ENCODE measurements around the gene ANKZF1.

The ANKZF1 gene

GRCh38 chr2:219207884-219208740 lies 21.5 kb upstream of the ANKZF1 start:
- peak; percentile 34 for DNase-seq

DNA sequence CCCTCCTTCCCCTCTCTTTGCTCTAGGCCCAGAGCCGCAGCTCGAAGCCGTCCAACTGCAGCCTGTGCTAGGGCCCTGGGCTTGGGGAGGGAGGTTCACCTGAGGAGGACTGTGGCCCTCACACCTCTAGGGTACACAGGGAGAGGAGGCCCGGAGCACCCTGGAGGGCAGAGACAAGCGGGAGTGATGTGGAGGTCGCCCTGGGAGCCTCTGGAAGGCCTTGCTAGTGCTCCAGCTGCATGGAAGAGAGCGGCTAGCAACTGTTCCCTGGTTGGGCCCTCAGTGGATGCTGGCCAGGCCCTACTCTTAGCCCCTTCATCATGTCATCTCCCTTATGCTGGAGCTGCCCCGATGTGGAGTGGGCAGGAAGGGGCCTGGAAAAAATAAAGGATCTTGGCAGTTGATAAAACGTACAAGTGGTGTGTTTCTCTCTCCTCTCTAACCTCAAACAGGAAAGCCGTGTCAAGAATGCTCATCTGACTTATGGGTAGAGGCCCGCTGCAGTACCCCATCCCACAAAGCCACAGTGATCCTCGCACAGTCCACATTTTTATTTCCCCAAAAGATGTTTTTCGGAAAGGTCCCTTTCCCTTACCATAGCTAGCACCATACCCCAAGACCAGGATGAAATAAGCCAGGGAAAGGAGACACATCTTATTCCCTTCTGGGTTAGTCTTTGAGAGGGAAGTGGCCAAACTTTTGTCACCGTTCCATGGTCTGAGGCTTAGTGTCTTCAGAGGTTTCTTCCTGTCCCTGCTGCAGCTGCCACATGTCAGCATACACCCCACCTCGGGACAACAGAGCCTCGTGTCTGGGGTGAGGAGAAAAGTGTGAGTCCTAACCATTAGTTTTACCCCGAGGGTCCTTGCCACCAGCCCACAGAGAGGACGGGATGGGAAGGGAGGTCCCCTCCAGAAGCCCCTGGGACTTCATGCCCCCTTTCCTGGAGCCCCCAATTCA lies 20.1 kb upstream of the ANKZF1 start:
- DNase-seq, result no peak

GRCh38 chr2:219210196-219210885 lies 19.3 kb upstream of the ANKZF1 start:
- no peak for DNase-seq

GRCh38 chr2:219210886-219211362 lies 18.7 kb upstream of the ANKZF1 start:
- no peak for DNase-seq

GRCh38 chr2:219213026-219213415 lies 16.6 kb upstream of the ANKZF1 start:
- no peak for DNase-seq

GRCh38 chr2:219213486-219214071 lies 16.0 kb upstream of the ANKZF1 start:
- DNase-seq, result no peak

DNA sequence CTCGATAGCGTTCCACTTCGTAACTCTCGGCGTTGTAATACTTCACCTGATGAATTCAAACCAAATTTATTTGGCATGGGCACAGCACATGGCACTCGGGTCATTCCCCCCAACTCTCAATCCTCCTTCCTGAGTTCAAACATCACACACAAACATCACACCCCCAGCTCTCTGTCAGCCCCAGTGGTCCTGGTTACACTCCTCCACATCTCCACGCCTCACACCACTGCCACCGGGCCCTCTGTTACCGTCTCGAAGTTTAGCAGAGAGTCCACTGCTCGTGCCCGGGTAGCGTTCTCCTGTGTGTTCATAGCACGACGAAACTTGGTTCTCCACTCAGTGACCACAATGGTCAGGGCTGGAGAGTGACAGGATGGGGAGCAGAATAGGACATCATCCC lies 15.5 kb upstream of the ANKZF1 start:
- no peak for DNase-seq

GRCh38 chr2:219214786-219215185 lies 14.8 kb upstream of the ANKZF1 start:
- DNase-seq, result no peak

DNA sequence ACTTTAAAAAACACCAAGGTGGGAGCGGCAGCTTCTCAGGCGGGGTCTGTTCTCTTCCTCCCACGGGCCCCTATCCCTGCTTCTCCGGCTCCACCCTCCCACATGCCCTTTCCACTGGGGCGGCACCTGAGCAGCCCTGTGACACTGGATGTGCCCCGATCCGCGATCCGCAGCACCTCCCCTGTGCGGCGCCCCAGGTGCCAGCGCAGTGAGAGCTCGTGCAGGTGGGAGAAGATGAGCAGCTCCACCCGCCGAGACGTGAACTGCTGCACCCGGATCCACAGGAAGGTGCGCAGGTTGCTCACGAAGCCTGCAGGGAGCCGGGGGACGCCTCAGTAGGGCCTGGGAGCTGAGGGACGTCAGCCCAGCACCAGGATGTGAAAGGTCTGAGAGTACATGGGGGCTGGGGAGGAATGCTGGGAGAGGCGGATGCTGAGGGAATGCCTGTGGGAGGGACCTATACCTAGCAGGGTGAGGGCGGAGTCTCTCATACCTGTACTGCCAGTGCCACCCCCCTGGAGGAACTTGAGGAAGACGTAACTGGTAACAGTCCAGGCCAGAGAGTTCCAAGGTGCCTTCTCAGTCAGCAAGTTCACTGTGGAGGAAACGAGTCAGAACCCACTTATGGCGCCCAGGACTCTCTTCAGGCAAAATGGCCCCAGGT lies 13.6 kb upstream of the ANKZF1 start:
- no peak for DNase-seq

DNA sequence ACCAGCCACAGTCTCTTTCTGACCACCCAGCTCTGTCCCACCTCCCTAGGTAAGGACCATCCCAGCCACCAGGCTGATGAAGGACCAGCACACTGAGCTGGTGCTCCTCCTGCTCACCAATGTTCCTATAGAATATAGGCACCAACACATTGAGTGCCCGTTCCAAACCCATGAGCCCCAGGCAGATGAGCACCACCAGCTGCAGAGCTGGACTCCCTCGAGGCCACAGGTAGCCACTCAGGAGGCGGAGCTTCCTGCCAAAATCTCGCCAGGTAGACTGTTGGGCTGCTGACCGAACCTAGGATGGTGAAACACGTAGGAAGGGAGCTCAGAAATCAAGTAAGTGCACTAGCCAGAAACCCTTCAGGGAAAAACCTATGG lies 13.1 kb upstream of the ANKZF1 start:
- no peak for DNase-seq

DNA sequence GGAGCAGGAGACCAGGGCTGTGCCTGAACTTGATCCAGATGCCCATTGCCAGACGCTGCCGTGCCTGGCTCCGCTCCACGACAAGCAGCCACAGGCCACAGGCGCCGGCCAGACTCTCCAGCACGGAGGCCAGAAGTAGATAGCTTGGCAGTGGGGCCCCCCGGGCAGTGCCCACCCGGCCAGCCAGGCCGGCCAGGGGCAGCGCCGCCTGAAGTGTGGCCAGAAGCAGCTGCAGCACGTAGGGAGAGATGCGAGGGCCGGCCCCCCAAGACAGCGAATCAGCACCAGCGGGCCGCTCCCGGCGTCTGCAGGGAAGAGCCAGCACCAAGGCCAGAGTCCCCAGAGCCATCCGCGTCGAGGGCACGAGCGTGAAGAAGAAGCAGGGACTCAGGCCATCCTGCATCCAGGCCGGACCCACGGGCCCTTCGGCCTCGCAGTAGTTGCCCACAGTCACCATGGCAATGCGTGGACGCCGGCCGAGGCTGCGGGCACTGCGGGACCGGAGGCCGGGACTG lies 11.3 kb upstream of the ANKZF1 start:
- peak; percentile 77 for DNase-seq

DNA sequence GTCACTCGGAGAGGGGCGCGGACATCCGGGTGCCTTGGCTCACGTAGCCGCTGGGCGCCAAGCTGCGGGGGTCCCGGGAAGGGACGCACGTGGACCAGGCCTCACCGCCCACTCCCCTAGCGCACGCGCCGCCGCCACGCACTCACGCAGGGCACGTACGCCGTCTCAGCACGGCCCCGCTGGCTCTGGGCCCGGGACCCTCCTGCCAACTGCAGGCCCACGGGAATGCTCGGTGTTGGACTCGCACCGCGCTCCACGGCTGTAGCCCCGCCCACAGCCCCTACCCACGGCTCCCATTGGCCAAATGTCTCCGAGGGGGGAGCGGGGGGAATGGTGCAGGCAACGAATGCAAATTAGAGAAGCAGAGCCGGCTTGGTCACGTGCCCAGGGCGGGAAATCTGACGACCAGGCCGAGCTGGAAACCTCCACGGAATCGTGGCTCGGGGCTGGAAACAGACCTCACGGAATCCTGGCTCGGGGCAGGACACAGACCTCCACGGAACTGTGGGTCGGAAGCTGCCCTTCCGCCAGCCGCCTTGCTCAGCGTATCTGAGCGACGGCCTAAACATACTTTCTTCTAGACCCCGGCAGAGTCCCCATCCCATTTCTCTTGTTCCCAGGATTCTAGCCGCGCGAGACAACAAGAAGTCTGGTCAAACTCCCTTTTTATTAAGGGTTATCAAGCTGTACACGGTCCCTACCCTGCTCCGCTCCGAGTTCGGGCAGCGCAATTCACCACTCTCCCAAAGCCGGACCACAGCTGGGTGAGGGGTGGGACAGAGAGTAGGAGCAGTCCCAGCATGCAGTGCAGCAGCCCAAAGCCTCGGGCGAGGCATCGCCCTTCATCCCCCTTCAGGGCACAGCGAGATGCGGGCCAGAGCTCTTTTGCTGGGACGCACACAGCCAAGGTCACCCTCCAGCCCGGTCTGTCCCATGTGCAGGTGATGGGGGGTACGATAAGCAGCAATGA lies 10.6 kb upstream of the ANKZF1 start, which contains the start of gene ABCB6:
ABCB6 (minus strand) TSS at position 227 of the 970 bp plus-strand sequence. CDS start 285 bp downstream, outside the sequence.
- DNase-seq, result peak; percentile 95

GRCh38 chr2:219219784-219220532 lies 9.6 kb upstream of the ANKZF1 start:
- DNase-seq, result no peak

DNA sequence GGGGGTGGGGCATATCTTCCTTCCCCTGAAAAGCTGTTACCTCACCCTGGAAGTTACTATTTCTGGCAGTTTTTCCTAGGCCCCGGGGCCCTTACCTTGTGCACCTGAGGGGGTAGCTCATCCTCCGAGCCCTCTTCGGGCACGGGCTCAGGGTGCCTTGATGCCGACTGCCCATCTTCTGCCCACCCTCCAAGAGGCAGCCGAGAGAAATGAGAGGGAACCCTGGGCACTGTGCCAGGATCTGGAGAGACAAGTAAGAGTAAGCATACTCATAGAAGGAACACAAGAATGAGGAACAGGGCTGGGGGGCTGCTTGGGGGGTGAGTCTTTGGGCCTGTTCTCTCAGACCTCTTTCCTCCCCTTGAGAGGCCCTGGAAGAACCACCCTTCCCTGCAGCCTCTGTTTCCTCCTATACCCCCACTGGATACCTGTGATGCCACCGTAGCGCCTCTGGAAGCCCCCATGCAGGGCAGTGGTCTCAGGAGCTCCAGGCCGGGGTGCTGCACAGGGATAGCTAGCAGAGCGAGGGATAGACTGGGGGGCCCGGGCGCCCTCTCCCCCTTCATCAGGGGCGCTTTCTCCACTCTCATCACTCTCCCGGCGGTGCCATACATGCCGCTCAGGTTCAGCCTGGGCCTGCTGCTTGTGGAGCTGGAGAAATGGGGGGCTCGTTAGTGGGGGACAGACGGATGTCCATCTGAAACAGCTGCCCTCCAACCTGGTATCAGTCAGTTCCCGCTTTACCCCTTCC lies 8.8 kb upstream of the ANKZF1 start:
- no peak for DNase-seq

DNA sequence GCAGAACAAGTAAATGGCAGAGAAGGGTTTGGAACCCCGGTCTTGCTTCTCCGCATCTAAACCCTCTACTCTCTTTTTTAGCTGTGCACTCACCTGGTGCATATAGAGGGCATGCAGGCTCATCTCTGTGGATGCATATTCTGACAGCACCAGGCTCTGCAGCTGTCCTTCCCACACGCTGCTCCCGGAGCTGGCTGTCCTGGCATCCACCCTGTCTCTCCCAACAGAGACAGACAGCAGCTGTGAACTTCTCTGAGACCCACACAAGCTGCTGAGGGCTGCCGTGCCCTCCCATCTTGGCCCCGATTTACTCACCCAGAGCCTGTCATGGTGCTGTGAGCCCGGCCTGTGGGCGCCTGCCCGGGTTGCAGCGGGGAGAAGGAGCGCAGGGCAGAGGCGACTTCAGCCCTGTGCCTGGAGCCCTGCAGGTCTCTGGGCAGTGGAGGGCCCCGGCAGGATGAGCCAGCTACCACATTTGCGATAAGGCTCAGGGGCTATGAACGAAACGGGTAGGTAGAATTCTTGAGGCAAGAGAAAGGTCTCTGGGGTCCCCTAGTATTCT lies 7.6 kb upstream of the ANKZF1 start:
- no peak for DNase-seq

- no peak for DNase-seq
Observed at GRCh38 chr2:219223831-219224610, 5.6 kb upstream of the ANKZF1 start.

- no peak for DNase-seq
Observed at GRCh38 chr2:219225350-219225749, 4.3 kb upstream of the ANKZF1 start.

Data from fibroblast of skin of right biceps (primary cell).